HEK293 (cell line): ENCODE results near the gene ZDHHC9.

Experiments used
- GLI4 ChIP-seq: fragments of 450-650 bp; formaldehyde crosslinking; IDR thresholded peaks from 2 replicates; pipeline ENCODE4 v1.5.1; 2016; ENCODE audit warnings: missing biosample characterization, missing genetic modification characterization
- KLF7 ChIP-seq: fragments of 450-650 bp; formaldehyde crosslinking; IDR thresholded peaks from 2 replicates; pipeline ENCODE4 v1.5.1; 2016; ENCODE audit warnings: missing biosample characterization, missing genetic modification characterization, borderline replicate concordance
- REST ChIP-seq: fragments of 450-650 bp; formaldehyde crosslinking; IDR thresholded peaks from 2 replicates; pipeline ENCODE4 v1.5.1; 2016; ENCODE audit warnings: missing biosample characterization, missing genetic modification characterization
- SP2 ChIP-seq: fragments of 450-650 bp; formaldehyde crosslinking; IDR thresholded peaks from 2 replicates; pipeline ENCODE4 v1.5.1; 2016; ENCODE audit warnings: missing biosample characterization, missing genetic modification characterization
- YY1 ChIP-seq: fragments of 450-650 bp; formaldehyde crosslinking; IDR thresholded peaks from 2 replicates; pipeline ENCODE4 v1.5.1; 2018; ENCODE audit warnings: missing biosample characterization, missing genetic modification characterization
- ZFP41 ChIP-seq: fragments of 450-650 bp; formaldehyde crosslinking; IDR thresholded peaks from 2 replicates; pipeline ENCODE4 v1.5.1; 2016; ENCODE audit warnings: missing biosample characterization, missing genetic modification characterization, borderline replicate concordance
- ZNF24 ChIP-seq: fragments of 450-650 bp; formaldehyde crosslinking; IDR thresholded peaks from 2 replicates; pipeline ENCODE4 v1.5.1; 2016; ENCODE audit warnings: missing biosample characterization, missing genetic modification characterization
- ZSCAN18 ChIP-seq: fragments of 450-650 bp; formaldehyde crosslinking; IDR thresholded peaks from 2 replicates; pipeline ENCODE4 v1.5.1; 2016; ENCODE audit warnings: missing biosample characterization, missing genetic modification characterization

GRCh38 chrX:129784371-129784770 lies 59.3 kb downstream of the ZDHHC9 start:
- TF ChIP-seq REST (tag by site-specific recombination) (no peak), ZSCAN18 (no peak), KLF7 (tag by site-specific recombination) (no peak), ZNF24 (tag by site-specific recombination) (no peak), YY1 (tag by site-specific recombination) (no peak), ZFP41 (tag by site-specific recombination) (no peak), GLI4 (tag by site-specific recombination) (no peak), SP2 (tag by site-specific recombination) (no peak)
